Fibroblast of the aortic adventitia (primary cell): ENCODE data around the gene FH. TPM values are rescaled to one million over a fixed set of nuclear protein-coding genes. Genes with fewer than 3 reads are reported as not detected.
A peak's percentile ranks its signal among the peaks of the same experiment; 100 is the strongest.

ENCODE experiments used
- DNase-seq: peaks from one replicate; pipeline ENCODE4 v3.0.0-alpha.2; 2010; ENCODE audit warnings: low read depth
- H3K4me3 ChIP-seq: 2 replicates; pipeline ENCODE4 v1.5.1; 2011; ENCODE audit warnings: low read depth, mild to moderate bottlenecking, control low read depth, low read length, moderate library complexity
- total RNA-seq: library from RNA; depleted of rRNA; stranded (reverse); fragments of >200 nt; gene quantifications from 2 replicates; pipeline ENCODE4 v1.2.3, GENCODE V29; 2012; ENCODE audit warnings: low replicate concordance
- TF ChIP-seq, protein P1 (sequence below): IDR thresholded peaks from 2 replicates; pipeline ENCODE4 v1.5.1; 2011; ENCODE audit warnings: mild to moderate bottlenecking, low read length, control low read depth, inconsistent platforms; ENCODE audit not compliant: insufficient read depth

The FH gene
- total RNA-seq, 1 donor, result 99.7 TPM

- no peak overlapping the region for H3K4me3 ChIP-seq
- TF ChIP-seq, protein P1, sequence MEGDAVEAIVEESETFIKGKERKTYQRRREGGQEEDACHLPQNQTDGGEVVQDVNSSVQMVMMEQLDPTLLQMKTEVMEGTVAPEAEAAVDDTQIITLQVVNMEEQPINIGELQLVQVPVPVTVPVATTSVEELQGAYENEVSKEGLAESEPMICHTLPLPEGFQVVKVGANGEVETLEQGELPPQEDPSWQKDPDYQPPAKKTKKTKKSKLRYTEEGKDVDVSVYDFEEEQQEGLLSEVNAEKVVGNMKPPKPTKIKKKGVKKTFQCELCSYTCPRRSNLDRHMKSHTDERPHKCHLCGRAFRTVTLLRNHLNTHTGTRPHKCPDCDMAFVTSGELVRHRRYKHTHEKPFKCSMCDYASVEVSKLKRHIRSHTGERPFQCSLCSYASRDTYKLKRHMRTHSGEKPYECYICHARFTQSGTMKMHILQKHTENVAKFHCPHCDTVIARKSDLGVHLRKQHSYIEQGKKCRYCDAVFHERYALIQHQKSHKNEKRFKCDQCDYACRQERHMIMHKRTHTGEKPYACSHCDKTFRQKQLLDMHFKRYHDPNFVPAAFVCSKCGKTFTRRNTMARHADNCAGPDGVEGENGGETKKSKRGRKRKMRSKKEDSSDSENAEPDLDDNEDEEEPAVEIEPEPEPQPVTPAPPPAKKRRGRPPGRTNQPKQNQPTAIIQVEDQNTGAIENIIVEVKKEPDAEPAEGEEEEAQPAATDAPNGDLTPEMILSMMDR, result no peak
Observed at GRCh38 chr1:241525026-241525425, 5.5 kb upstream of the FH start.

DNA sequence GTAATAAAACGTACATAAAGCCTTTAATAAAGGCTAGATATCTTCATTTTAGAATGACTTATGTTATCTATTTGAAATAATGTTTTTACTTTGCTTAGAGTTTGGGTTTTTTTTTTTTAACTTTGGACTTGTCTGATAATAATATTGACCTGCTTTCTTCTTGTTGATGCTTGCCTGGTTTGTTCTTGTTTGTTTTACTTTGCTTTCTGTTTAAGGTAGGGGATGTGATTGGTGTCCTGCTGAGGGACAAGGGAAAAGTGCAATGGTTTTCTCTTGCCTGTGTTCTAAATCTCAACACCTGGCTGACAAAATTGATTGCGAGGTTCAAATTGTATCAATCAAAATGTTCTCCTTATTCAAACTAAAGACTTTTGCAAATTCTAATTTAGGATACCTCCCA lies 2.2 kb upstream of the FH start:
- DNase-seq, result no peak
- TF ChIP-seq, protein P1, result no peak
- H3K4me3 ChIP-seq, result no peak overlapping the region

More at GRCh38 chr1:241525026-241525425, 5.5 kb upstream of the FH start:
- no peak for DNase-seq

- TF ChIP-seq, protein P1, result no peak
- H3K4me3 ChIP-seq, result peak overlapping the region; percentile 46
- DNase-seq, result no peak
Observed at GRCh38 chr1:241520080-241520465, 518 bp upstream of the FH start.

DNA sequence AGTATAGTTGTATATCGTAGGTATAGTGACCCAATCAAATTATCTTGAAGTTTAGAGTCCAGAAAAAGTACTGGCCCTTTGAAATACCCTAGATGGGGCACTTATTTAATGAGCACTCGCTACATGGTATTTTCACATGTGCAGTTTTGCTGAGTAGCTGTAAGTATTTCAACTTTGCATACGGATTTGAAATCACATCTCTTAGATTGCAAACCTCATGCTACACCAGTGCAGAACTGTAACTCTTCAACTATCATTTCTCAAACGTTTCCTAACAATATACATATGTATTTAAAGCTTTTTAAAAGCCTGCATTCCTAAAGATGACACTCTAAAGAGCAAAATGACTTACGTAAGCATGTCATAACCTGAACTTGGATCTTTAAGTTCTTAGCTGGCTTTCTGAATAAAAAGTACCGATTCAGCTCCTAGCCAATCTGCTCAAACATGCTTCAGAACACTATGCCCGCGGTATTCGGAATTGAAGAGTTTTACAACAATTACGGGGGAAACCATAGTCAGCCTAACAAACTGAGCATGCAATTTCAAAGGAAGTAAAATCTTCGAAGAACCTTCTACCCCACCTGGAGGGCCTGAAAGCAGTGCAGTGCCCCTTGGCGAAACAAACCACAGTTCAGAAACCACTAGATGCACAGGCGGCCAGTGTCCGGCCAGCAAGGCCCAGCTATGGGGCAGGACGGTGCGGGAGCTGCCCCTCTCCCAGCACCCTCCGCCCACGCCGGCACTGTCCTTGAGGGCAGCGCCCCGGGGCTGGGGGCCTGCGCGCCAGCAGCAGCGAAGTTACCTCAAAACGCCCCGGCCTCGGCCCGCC lies 863 bp downstream of the FH start:
- TF ChIP-seq, protein P1, result no peak
- peak overlapping the region; percentile 84 for H3K4me3 ChIP-seq
- DNase-seq, result peak; percentile 31

GRCh38 chr1:241513378-241513777 lies 6.2 kb downstream of the FH start:
- no peak for DNase-seq
- TF ChIP-seq, protein P1, result no peak
- no peak overlapping the region for H3K4me3 ChIP-seq

DNA sequence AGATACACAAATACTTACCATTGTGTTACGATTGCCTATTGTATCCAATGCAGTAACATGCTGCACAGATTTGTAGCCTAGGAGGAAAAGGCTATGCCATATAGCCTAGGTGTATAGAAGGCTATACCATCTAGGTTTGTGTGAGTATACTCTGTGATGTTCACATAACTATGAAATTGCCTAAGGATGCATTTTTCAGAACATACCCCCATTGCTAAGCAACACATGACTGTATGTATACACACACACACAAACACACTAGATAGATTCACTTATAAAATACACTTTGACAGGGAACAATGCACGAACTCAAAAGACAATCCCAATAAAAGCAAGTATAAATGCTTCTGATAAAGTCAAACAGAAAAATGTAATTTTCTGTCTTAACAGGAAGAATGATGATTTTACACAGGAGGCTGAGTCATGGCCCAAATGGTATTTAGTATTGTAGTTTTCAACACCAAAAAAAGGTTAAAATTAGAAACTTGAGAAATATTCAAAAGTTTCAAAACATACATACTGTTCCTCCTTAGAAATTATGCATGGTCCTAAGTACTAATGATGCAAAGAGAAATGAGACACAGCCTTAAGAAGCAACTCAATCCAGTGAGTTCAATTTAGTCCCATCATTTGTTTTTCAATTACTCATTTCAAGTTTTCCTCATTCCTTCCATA lies 12.2 kb downstream of the FH start:
- DNase-seq, result peak; percentile 56
- H3K4me3 ChIP-seq, result no peak overlapping the region
- TF ChIP-seq, protein P1, result no peak
